Skeletal muscle tissue (tissue), 4 donors: ENCODE results near the gene RBM42. TPM values are rescaled to one million over a fixed set of nuclear protein-coding genes. Genes with fewer than 3 reads are reported as not detected.

ENCODE experiments used
- H3K27ac ChIP-seq: one replicate; pipeline ENCODE4 v1.7.0; 2013; ENCODE audit warnings: mild to moderate bottlenecking, low read depth, low read length, inconsistent platforms
- H3K27me3 ChIP-seq, 3 donors: one replicate each; pipeline ENCODE4 v1.7.0; 2013; ENCODE audit warnings: low read length in 3 of 3; ENCODE audit not compliant: control insufficient read depth in 3 of 3, insufficient read depth in 3 of 3
- H3K36me3 ChIP-seq, 3 donors: one replicate each; pipeline ENCODE4 v1.7.0; 2013; ENCODE audit warnings: low read length in 3 of 3; ENCODE audit not compliant: control insufficient read depth in 3 of 3, insufficient read depth in 3 of 3
- H3K4me1 ChIP-seq, 3 donors: one replicate each; pipeline ENCODE4 v1.7.0; 2013; ENCODE audit warnings: low read length in 3 of 3, mild to moderate bottlenecking in 3 of 3; ENCODE audit not compliant: control insufficient read depth in 3 of 3, insufficient read depth in 3 of 3
- H3K4me3 ChIP-seq, 3 donors: one replicate each; pipeline ENCODE4 v1.7.0; 2013; ENCODE audit warnings: low read length in 3 of 3
- H3K9ac ChIP-seq, 3 donors: one replicate each; pipeline ENCODE4 v1.7.0; 2013; ENCODE audit warnings: low read length in 3 of 3, mild to moderate bottlenecking in 3 of 3, moderate library complexity in 2 of 3, low read depth in 1 of 3
- H3K9me3 ChIP-seq, 3 donors: one replicate each; pipeline ENCODE4 v1.7.0; 2013; ENCODE audit warnings: low read length in 3 of 3; ENCODE audit not compliant: control insufficient read depth in 3 of 3
- total RNA-seq: library from RNA; depleted of rRNA; stranded (reverse); fragments of >200 nt; gene quantifications from one replicate; pipeline ENCODE4 v1.2.3, GENCODE V29; 2014
- donor health status: Osteomylitis.

Gene RBM42
- total RNA-seq, 1 donor from 2014 or later: 20.9 TPM

DNA sequence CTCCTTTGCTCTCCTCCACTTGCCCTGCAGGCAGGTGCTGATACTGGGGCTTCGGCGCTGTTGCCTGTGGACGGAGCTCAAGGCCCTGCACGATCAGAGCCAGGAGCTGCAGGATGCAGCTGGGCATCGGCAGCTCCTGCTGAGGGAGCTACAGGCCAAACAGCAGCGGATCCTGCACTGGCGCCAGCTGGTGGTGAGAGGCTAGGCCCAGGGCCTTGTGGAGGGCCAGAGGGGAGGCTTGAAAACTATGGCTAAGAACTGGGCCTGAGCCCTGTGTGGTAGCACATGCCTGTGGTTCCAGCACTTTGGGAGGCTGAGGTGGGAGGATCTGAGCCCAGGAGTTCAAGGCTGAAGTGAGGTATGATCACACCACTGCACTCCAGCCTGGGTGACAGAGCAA is 10.0 kb upstream of the RBM42 start:
- H3K4me1 ChIP-seq: no peaks in the 10 kb centered on the region
- H3K27ac ChIP-seq: no peak overlapping the region
- H3K9me3 ChIP-seq: no peaks in the 10 kb centered on the region
- H3K4me3 ChIP-seq: no peak overlapping the region
- H3K9ac ChIP-seq: no peak overlapping the region
- peaks cover 13 to 23% (median 14%) of the 10 kb centered on the region in 3 donors for H3K36me3 ChIP-seq
- H3K27me3 ChIP-seq: no peaks in the 10 kb centered on the region

DNA sequence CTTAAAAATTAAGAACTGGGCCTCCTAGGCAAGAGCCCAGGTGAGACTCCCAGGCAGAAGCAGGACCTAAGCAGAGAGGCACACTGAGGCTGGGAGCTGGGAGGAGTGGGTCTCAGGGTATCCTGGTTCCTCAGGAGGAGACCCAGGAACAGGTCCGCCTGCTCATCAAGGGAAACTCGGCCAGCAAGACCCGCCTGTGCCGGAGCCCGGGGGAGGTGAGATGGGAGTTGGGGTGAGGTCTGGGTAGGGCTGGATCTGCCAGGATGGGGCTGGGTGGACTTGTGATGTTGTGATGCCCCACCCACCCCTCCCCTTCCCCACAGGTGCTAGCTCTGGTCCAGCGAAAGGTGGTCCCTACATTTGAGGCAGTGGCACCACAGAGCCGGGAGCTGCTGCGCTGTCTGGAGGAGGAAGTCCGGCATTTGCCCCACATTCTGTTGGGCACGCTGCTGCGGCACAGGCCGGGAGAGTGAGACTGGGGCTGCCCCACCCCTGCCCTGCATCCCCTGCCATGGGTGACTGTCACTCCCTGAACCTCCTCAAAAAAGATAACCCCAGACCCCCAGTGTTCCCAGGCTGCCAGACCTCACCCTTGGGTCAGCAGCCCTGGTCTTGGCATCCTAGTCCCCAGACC is 9.4 kb upstream of the RBM42 start:
- no peaks in the 10 kb centered on the region for H3K9me3 ChIP-seq
- peaks cover 13 to 23% (median 14%) of the 10 kb centered on the region in 3 donors for H3K36me3 ChIP-seq
- no peaks in the 10 kb centered on the region for H3K27me3 ChIP-seq
- H3K27ac ChIP-seq: no peak overlapping the region
- H3K4me3 ChIP-seq: no peak overlapping the region
- no peaks in the 10 kb centered on the region for H3K4me1 ChIP-seq
- H3K9ac ChIP-seq: no peak overlapping the region

DNA sequence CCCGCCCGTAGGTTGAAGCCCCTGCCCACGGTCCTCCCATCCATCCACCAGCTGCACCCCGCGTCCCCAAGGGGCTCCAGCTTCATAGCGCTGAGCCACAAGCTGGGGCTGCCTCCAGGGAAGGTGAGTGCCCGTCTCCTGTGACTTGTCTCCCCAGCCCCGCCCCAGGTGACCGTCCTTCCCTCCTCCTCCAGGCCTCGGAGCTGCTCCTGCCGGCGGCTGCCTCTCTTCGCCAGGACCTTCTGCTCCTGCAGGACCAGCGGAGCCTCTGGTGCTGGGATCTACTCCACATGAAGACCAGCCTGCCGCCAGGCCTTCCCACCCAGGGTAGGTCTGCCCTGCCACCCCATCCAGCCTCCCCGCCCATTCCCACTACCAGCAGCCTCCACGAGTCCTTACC is 8.8 kb upstream of the RBM42 start:
- H3K4me1 ChIP-seq: no peaks in the 10 kb centered on the region
- no peaks in the 10 kb centered on the region for H3K27me3 ChIP-seq
- H3K4me3 ChIP-seq: no peak overlapping the region
- H3K27ac ChIP-seq: no peak overlapping the region
- H3K9me3 ChIP-seq: no peaks in the 10 kb centered on the region
- no peak overlapping the region for H3K9ac ChIP-seq
- peaks cover 13 to 20% (median 14%) of the 10 kb centered on the region in 3 donors for H3K36me3 ChIP-seq

DNA sequence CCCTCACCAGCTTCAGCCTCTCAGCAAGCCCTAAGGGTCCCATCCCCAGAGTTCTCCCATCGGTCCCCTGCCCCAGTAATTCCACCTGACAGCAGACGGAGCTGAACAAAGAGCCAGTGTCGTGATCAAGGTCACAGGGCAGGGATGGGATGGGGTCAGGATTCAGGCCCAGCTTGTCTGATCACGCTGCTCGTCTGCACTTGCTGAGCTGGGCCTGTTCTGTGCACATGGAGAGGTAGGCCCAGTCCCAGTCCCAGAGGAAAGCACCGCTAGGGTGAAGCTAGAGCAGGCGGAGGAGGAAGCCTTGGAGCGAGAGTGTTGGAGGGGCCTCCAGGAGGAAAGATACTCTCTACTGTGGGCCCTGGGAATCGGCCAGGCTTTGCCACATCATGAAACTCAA is 7.1 kb upstream of the RBM42 start:
- H3K9me3 ChIP-seq: no peaks in the 10 kb centered on the region
- H3K27me3 ChIP-seq: no peaks in the 10 kb centered on the region
- H3K9ac ChIP-seq: no peak overlapping the region
- H3K27ac ChIP-seq: no peak overlapping the region
- no peak overlapping the region for H3K4me3 ChIP-seq
- peaks cover 11 to 14% (median 13%) of the 10 kb centered on the region in 3 donors for H3K36me3 ChIP-seq
- H3K4me1 ChIP-seq: no peaks in the 10 kb centered on the region

DNA sequence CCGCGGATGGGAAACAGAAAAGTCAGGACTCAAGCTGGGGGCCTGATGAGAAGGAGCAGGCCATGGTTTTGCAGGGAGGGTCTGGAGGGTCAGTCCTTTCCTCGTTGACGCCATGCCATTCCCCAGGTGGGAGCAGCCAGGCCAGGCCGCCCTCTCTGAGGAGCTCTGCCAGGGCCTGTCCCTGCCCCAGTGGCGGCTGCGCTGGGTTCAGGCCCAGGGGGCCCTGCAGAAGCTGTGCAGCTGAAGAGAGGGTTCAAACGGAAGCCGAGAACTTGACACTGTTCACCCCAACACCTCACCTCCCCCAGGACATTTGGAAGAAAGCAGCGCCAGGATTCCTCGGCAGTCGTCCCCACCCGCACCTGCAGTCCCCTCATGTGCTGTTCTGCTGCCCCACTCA is 6.1 kb upstream of the RBM42 start:
- H3K9ac ChIP-seq: no peak overlapping the region
- H3K9me3 ChIP-seq: no peaks in the 10 kb centered on the region
- H3K36me3 ChIP-seq: peaks cover 6 to 11% (median 9%) of the 10 kb centered on the region in 3 donors
- H3K4me3 ChIP-seq: no peak overlapping the region
- no peaks in the 10 kb centered on the region for H3K27me3 ChIP-seq
- no peak overlapping the region for H3K27ac ChIP-seq
- H3K4me1 ChIP-seq: peaks cover 0 to 2% (median 2%) of the 10 kb centered on the region in 3 donors

DNA sequence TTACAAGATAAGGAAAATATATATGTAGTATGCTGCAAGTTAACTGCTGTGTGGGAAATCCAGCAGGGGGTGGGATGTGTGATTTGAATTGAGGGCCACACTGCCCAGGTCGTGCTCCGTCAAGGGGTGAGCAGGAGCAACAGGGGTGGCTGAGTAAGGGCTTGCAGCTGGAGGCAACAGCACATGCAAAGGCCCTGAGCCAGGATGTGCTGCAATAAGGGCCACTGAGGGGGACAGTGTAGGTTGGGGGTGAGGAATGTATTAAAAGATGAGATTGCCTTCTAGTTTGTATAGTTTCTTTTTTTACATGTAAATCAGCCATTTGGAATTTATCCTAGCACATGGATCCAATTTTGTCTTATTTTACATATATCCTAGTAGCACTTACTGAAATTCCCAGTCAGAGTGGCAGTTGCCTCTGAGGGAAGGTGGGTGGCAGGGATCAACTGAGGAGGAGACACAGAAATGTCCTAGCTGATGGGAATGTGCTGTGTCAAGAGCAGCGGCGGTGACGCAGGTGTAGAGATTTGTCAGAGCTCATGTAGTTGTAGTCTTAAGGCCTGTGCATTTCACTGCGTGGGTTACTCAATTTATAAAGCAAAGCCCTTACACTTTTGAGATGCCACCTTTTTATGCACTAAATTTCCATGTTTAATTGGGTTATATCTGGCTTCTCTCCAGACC is 5.4 kb upstream of the RBM42 start:
- peaks cover 0 to 9% (median 7%) of the 10 kb centered on the region in 3 donors for H3K4me1 ChIP-seq
- no peaks in the 10 kb centered on the region for H3K27me3 ChIP-seq
- no peak overlapping the region for H3K4me3 ChIP-seq
- H3K27ac ChIP-seq: no peak overlapping the region
- peaks cover 5 to 11% (median 7%) of the 10 kb centered on the region in 3 donors for H3K36me3 ChIP-seq
- no peaks in the 10 kb centered on the region for H3K9me3 ChIP-seq
- no peak overlapping the region for H3K9ac ChIP-seq

DNA sequence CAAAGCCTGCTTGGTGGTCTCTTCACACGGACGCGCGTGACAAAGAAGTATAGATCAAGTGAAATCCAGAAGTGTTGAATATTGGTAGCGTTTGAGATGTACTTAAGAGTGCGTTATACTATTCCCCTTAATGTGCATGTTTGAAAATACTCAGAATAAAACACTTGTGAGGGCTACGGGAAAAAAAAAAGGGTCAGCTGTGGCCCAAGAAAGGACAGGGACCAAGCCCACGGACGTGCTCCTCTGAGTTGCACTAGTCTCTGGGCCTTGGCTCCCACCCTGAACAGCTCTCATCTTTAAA is 622 bp upstream of the RBM42 start:
- H3K9me3 ChIP-seq: no peaks in the 10 kb centered on the region
- H3K4me1 ChIP-seq: peaks cover 6 to 15% (median 14%) of the 10 kb centered on the region in 3 donors
- H3K27ac ChIP-seq: peak overlapping the region; percentile 88
- peaks cover 29 to 31% (median 30%) of the 10 kb centered on the region in 3 donors for H3K36me3 ChIP-seq
- H3K4me3 ChIP-seq: peak overlapping the region; percentile 80 to 96 (median 94)
- H3K9ac ChIP-seq: peak overlapping the region; percentile 85 to 97 (median 90)
- H3K27me3 ChIP-seq: no peaks in the 10 kb centered on the region

DNA sequence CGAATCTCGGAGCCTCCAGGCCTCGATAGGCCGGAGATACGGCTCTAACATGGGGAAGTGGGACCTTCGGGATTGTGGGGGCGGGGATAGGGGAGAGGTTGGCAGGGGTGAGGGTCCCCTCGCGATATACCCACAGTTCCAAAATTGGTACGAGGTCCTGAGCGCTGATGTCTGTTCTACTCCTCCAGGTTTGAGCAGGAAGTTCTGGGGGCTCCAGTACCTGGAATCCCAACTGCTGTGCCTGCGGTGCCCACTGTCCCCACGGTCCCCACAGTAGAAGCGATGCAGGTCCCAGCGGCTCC is 447 bp downstream of the RBM42 start:
- Histone ChIP-seq H3K27ac (peak overlapping the region; percentile 88), H3K9ac (peak overlapping the region; percentile 96 to 98 (median 97)), H3K4me3 (peak overlapping the region; percentile 94 to 97 (median 96)), H3K9me3 (no peaks in the 10 kb centered on the region), H3K36me3 (peaks cover 36 to 41% (median 37%) of the 10 kb centered on the region in 3 donors), H3K27me3 (no peaks in the 10 kb centered on the region), H3K4me1 (peaks cover 6 to 15% (median 14%) of the 10 kb centered on the region in 3 donors)

DNA sequence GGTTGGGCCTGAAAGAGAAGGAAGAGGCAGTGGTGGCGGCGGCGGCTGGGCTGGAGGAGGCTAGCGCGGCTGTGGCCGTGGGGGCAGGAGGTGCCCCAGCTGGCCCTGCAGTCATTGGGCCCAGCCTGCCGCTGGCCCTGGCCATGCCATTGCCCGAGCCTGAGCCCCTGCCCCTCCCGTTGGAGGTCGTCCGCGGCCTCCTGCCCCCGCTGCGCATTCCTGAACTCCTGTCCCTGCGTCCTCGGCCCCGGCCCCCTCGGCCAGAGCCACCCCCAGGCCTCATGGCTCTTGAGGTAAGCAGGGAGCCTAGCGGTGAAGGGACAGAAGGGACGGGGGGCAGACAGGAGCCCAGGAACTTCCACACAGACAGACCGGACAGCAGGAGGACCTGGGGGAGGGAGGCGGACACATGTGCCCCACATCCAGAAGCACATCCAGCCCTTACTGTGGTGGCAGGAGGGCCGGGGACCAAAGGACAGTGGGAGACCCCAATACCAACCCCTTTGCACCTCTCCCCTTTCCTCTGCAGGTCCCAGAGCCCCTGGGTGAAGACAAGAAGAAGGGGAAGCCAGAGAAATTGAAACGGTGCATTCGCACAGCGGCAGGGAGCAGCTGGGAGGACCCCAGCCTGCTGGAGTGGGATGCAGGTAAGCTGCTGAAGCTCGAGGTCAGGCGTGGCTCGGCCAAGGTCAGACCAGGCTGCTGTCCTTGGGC is 5.0 kb downstream of the RBM42 start:
- H3K9ac ChIP-seq: no peak overlapping the region
- no peak overlapping the region for H3K4me3 ChIP-seq
- peaks cover 4 to 8% (median 6%) of the 10 kb centered on the region in 3 donors for H3K4me1 ChIP-seq
- H3K9me3 ChIP-seq: no peaks in the 10 kb centered on the region
- H3K27ac ChIP-seq: no peak overlapping the region
- peaks cover 63 to 69% (median 68%) of the 10 kb centered on the region in 3 donors for H3K36me3 ChIP-seq
- H3K27me3 ChIP-seq: no peaks in the 10 kb centered on the region

DNA sequence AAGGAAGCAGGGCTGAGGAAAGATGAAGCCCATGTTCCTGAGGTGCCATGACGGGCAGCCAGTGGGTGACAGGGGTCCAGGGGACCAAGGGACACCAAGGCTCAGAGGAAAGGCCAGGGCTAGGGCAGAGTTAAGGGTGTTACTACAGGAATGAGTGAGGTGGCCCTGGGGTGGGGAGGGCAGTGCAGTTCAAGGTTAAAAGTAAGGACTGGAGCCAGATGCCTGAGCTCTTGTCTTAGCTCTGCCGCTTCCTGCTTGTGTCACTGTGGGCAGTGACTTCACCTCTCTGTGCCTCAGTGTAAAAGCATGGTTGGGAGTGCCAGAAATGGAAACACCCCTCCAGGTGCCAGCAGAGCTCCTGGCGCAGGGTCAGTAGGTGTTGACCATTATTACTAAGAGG is 7.8 kb downstream of the RBM42 start:
- Histone ChIP-seq H3K4me3 (no peak overlapping the region), H3K9ac (no peak overlapping the region), H3K27ac (no peak overlapping the region), H3K27me3 (no peaks in the 10 kb centered on the region), H3K4me1 (no peaks in the 10 kb centered on the region), H3K9me3 (no peaks in the 10 kb centered on the region), H3K36me3 (peaks cover 48 to 55% (median 54%) of the 10 kb centered on the region in 3 donors)
